ENCODE results near the gene ATF7. TPM values are rescaled to one million over a fixed set of nuclear protein-coding genes. Genes with fewer than 3 reads are reported as not detected.
A peak's percentile ranks its signal among the peaks of the same experiment; 100 is the strongest.

Gene ATF7
- total and polyA plus RNA-seq, 9 of the 15 experiments (the other 6 are each of a cell fraction or from before 2014, with no cell fraction given): 10.6 to 30.4 (median 20.7) TPM

DNA sequence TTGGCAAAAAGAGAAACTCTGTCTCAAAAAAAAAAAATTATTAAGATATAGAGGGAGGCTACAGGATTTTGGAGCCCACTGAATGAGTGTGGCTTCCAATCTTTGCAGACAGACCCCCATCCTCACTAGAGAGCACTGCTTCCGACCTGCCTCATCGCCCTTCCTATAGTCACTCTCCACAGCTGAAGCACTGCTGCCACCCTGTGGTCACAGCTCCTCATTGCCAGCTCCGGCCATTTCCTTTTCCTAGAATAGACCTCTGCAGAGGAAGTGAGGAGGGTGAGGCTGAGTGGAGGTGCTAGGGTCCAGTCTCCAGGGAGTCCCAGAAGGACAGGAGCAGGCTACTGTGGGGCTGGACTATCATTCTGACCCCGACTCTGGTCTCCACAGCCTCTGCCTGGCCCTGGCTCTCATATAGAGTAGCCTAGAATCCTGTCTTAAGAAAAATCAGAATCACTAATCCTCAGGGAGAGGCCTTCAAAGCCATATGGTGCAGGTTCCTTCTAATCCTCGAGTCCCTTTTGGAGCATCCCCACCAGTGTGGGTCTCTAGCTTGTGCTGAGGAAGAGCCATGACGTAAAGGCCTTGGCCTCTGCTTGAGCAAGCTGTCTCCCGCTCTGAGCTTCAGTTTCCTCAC lies 117.5 kb downstream of the ATF7 start (continued):
- TF ChIP-seq MEF2D (tag; conservative IDR thresholded peaks at IDR 0.05; ENCODE audit: low read depth): no peak
- 0 out of 2 replicates have a peak, but pooled peaks have one; percentile 20 for TF ChIP-seq ETV5 (CRISPR knock-in tag; IDR thresholded peaks at IDR 0.05; ENCODE audit: low read depth)
- TF ChIP-seq, protein P1, sequence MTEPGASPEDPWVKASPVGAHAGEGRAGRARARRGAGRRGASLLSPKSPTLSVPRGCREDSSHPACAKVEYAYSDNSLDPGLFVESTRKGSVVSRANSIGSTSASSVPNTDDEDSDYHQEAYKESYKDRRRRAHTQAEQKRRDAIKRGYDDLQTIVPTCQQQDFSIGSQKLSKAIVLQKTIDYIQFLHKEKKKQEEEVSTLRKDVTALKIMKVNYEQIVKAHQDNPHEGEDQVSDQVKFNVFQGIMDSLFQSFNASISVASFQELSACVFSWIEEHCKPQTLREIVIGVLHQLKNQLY (CRISPR knock-in tag; conservative IDR thresholded peaks at IDR 0.05): no peak
- TF ChIP-seq ELF1 (tag; IDR thresholded peaks at IDR 0.05): peak; percentile 37; the same call in 1 of the 2 replicates
- TF ChIP-seq ZNF444 (CRISPR knock-in tag; IDR thresholded peaks at IDR 0.05): no peak
- no peak for TF ChIP-seq NCOR1 (IDR thresholded peaks at IDR 0.05)
- peak; percentile 93 for TF ChIP-seq SPI1 (IDR thresholded peaks at IDR 0.05; ENCODE audit: borderline replicate concordance, low read depth, low read length)
- TF ChIP-seq TCF15 (CRISPR knock-in tag; IDR thresholded peaks at IDR 0.05): no peak
- TF ChIP-seq ELK1 (CRISPR knock-in tag; IDR thresholded peaks at IDR 0.05): no peak
- TF ChIP-seq PHF21A (IDR thresholded peaks at IDR 0.05; ENCODE audit: borderline replicate concordance, low read depth): no peak
- TF ChIP-seq, protein P2, sequence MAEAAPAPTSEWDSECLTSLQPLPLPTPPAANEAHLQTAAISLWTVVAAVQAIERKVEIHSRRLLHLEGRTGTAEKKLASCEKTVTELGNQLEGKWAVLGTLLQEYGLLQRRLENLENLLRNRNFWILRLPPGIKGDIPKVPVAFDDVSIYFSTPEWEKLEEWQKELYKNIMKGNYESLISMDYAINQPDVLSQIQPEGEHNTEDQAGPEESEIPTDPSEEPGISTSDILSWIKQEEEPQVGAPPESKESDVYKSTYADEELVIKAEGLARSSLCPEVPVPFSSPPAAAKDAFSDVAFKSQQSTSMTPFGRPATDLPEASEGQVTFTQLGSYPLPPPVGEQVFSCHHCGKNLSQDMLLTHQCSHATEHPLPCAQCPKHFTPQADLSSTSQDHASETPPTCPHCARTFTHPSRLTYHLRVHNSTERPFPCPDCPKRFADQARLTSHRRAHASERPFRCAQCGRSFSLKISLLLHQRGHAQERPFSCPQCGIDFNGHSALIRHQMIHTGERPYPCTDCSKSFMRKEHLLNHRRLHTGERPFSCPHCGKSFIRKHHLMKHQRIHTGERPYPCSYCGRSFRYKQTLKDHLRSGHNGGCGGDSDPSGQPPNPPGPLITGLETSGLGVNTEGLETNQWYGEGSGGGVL (CRISPR knock-in tag; IDR thresholded peaks at IDR 0.05): no peak
- TF ChIP-seq SMC3 (conservative IDR thresholded peaks at IDR 0.05; ENCODE audit: insufficient read depth, low read depth, low read length): peak; percentile 95
- TF ChIP-seq, protein P3, sequence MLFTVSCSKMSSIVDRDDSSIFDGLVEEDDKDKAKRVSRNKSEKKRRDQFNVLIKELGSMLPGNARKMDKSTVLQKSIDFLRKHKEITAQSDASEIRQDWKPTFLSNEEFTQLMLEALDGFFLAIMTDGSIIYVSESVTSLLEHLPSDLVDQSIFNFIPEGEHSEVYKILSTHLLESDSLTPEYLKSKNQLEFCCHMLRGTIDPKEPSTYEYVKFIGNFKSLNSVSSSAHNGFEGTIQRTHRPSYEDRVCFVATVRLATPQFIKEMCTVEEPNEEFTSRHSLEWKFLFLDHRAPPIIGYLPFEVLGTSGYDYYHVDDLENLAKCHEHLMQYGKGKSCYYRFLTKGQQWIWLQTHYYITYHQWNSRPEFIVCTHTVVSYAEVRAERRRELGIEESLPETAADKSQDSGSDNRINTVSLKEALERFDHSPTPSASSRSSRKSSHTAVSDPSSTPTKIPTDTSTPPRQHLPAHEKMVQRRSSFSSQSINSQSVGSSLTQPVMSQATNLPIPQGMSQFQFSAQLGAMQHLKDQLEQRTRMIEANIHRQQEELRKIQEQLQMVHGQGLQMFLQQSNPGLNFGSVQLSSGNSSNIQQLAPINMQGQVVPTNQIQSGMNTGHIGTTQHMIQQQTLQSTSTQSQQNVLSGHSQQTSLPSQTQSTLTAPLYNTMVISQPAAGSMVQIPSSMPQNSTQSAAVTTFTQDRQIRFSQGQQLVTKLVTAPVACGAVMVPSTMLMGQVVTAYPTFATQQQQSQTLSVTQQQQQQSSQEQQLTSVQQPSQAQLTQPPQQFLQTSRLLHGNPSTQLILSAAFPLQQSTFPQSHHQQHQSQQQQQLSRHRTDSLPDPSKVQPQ (CRISPR knock-in tag; IDR thresholded peaks at IDR 0.05; ENCODE audit: borderline replicate concordance): no peak
- TF ChIP-seq MAZ (CRISPR knock-in tag; conservative IDR thresholded peaks at IDR 0.05 in 1 of 2, IDR thresholded peaks at IDR 0.05 in 1 of 2): 0 out of 4 replicates have a peak, but pooled peaks have one; percentile 44 to 50
- TF ChIP-seq XRCC5 (IDR thresholded peaks at IDR 0.05; ENCODE audit: low read depth, low read length): peak; percentile 73; the same call in 1 of the 2 replicates
- no peak; the same call in 1 of the 2 replicates for TF ChIP-seq L3MBTL2 (IDR thresholded peaks at IDR 0.05)
- peak in 1 of 2 experiments; percentile 20; a peak in 1 of 3 replicates for TF ChIP-seq CBX3 (IDR thresholded peaks at IDR 0.05; ENCODE audit: borderline replicate concordance in 1 of 2, low read length in 2 of 2)
- 0 out of 4 replicates have a peak, but pooled peaks of 1 of the 2 experiments have one; percentile 47 for TF ChIP-seq RCOR1 (IDR thresholded peaks at IDR 0.05; ENCODE audit: borderline replicate concordance in 1 of 2, low read depth in 2 of 2, low read length in 2 of 2)
- TF ChIP-seq MAFG (tag; conservative IDR thresholded peaks at IDR 0.05): no peak
- no peak for TF ChIP-seq NFIX (CRISPR knock-in tag; IDR thresholded peaks at IDR 0.05; ENCODE audit: low read depth)
- TF ChIP-seq SIN3B (IDR thresholded peaks at IDR 0.05; ENCODE audit: low read depth): no peak

All from K562 (cell line).